Left kidney (tissue), 2 donors: Measurements from ENCODE around the gene GARNL3. TPM values are rescaled to one million over a fixed set of nuclear protein-coding genes. Genes with fewer than 3 reads are reported as not detected.

ENCODE experiments used
- DNase-seq: peaks from one replicate; pipeline ENCODE4 v3.0.0-alpha.2; 2013
- polyA plus RNA-seq: library from polyadenylated mRNA; unstranded; fragments of 120-200 nt; gene quantifications from one replicate; pipeline ENCODE4 v1.2.1, GENCODE V29; 2013; ENCODE audit not compliant: insufficient read length

Gene GARNL3
- polyA plus RNA-seq, 1 donor, result 19.8 TPM

GRCh38 chr9:127347831-127348776 lies 83.5 kb downstream of the GARNL3 start:
- peak; percentile 22 for DNase-seq

DNA sequence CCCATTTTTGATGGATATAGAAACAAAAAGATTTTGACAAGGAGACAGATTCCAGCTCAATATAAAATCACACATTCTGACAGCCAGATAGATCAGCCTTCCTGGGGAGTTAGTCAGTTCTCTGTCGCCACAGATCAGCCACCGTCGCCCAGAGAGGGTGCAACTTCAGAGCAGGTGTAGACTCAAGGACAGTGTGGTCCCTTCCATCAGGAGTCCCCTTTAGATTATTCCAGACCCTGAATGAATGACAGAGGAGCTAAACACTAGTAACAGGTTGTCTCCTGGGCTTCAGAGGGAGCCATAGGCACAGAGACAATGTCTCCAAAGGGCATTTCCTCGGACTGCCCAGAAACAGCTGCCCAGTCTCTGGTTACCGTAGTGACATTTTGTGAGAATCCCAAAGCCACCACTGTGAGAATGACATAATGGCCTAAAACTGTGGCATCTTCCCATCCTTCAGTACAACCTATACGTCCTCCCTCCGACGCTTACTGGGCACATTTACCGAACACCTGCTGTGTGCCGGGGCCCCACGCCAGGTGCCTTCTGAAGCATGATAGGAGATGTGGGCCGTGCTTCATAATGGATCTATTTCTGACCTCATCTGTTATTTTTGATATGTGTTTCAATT lies 85.0 kb downstream of the GARNL3 start:
- DNase-seq, result no peak

DNA sequence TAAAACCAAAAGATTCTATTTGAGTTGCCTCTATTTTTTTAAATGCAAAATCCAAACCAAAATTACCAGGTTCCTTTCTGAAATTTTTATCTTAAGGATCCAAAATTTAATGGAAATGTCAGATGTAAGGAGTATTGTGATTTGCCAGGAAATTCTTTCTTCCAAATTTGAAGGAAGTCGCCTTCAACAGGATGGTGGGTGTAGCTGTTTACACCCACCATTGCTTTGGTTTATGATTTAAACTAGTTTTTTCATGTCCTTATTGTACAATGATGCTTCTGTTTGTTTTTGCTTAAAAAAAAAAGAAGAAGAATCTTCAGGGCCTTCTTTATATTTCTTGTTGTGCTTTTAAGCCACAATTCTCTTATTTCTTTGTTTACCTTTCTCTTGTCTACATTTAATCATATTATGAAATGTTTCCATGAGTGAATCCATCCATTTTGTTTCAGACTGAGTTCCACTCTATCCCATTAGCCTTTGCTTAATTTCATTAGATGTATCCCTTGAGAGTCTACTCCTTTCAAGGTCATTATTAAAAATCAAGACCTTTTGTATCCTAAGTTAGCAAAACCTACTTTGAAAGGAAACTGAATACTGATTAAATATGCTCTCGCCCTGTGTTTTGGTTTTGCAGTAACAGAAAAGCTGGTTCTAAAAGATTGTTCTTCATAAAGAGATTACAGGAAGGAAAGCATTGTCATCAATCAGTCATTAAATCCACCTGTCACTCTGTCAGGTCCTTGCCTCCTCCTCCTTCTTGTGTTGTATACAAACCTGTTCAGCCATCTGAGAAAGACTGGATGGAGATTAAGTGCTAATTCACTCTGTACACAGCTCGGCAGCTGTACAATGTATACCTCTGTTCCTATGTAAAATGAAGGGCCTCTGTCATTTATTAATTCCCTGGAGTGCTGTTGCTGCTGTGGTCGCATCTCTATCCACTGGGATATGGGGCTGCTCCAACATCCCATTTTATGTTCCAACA lies 86.9 kb downstream of the GARNL3 start:
- DNase-seq, result no peak

- DNase-seq, result no peak
Observed at GRCh38 chr9:127353882-127354281, 89.3 kb downstream of the GARNL3 start.

- no peak for DNase-seq
Observed at GRCh38 chr9:127356906-127357305, 92.3 kb downstream of the GARNL3 start.

DNA sequence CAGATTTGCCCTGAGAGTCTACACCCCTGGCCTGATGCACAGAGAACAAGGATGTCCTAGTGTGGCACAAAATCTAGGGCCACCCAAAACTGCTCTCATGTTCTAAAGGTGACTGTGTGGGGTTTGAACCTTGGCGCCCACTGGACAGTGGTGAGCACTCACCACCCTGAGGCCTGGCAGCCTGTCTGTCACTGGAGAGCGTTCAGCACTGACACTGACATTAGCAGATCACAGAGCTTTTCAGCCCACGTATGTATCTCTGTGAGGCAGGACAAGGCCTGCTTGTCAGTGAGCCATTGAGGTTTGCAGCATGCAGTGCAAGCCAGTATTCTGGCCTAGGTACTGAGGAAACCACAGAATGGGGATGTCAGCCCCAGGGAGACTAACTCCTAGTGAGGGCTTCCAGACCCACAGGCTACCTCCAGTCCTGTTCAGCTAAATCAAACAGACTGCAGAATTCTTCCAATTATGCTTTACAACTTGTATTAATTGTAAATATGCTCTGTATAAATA lies 93.5 kb downstream of the GARNL3 start:
- DNase-seq, result no peak

- DNase-seq, result no peak
Observed at GRCh38 chr9:127358770-127359169, 94.2 kb downstream of the GARNL3 start.

- no peak for DNase-seq
Observed at GRCh38 chr9:127360250-127360649, 95.7 kb downstream of the GARNL3 start.

- DNase-seq, result no peak
Observed at GRCh38 chr9:127360829-127361228, 96.3 kb downstream of the GARNL3 start.

- DNase-seq, result no peak
Observed at GRCh38 chr9:127361561-127361960, 97.0 kb downstream of the GARNL3 start.

DNA sequence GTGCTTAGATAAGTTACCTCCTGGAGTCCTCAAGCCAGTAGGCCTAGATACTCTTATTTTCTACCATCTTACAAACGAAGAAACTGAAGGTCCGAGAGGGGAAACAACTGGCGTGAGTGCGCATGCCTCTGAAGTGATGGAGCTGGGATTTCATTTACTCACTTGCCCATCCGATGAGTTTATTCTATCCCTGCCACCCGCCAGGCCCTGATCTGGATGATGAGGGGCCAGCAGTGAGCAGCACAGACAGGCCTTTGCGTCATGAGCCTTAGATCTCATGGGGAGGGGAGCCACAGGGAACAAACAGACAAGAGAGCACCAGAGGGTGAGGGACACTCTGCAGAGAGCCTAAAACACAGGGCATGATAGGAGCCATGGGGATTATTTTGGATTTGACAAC lies 98.3 kb downstream of the GARNL3 start:
- no peak for DNase-seq

DNA sequence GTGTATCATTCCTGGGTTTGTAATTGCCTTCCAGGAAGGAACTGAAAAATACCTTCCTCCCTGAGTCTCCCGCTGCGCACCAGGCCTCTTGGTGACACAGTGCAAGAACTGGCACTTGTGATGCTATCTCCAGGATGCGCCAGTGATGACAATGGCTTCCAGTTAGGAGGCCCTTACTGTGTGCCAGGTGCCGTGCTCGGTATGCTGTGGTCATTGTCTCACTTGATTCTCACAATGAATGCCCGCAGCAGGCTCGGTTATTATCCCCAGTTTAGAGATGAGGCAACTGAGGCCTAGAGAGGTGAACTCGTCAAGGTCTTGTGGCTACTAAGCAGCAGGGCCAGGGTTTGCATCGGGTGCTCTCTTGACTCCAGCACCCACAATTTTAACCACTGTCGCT lies 100.9 kb downstream of the GARNL3 start:
- DNase-seq, result no peak

- DNase-seq, result no peak
Observed at GRCh38 chr9:127366594-127366993, 102.0 kb downstream of the GARNL3 start.

DNA sequence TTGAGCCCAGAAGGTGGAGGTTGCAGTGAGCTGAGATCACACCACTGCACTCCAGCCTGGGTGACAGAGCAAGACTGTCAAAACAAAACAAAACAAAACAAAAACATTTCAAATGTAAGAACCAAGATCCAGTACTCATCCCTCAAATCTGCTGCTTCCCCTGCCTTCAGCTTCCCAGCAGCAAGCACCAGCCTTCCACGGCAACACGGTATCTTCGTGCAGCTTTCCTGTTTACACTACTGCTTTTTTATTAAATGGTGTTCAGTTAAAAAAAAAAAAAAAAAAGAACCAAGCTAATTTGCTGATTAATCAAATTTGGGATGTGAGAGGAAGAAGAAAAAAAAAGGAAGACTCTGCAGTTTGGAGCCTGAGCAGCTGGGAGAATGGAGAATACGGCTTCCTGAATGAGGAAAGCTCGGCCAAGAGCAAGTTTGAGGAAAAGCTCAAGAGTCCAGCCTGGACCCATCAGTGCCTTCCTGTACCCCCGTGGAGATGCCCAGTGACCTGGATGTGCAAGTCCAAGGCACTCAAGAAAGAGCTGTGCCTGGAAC lies 104.4 kb downstream of the GARNL3 start:
- no peak for DNase-seq

DNA sequence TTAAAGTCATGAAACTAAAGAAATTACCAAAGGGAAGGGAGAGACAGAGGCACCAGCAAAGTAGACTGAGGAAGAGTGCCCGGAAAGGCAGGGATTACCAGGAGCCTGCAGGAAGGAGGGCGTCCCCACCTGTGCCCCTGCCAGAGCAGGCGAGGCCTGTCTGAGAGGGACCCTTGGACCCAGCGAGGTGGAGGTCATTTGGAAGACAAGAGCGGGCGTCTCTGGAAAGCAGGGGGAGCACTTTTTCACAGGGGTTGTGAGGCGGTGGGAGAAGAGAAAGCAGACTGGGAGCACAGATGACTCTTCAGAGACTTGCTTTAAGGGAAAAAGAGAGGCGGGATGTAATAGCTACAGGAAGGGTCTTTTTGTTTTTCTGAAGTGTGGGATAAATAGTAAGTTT lies 104.9 kb downstream of the GARNL3 start:
- no peak for DNase-seq

GRCh38 chr9:127370147-127370579 lies 105.6 kb downstream of the GARNL3 start:
- no peak for DNase-seq

- no peak for DNase-seq
Observed at GRCh38 chr9:127370672-127371648, 106.4 kb downstream of the GARNL3 start.

DNA sequence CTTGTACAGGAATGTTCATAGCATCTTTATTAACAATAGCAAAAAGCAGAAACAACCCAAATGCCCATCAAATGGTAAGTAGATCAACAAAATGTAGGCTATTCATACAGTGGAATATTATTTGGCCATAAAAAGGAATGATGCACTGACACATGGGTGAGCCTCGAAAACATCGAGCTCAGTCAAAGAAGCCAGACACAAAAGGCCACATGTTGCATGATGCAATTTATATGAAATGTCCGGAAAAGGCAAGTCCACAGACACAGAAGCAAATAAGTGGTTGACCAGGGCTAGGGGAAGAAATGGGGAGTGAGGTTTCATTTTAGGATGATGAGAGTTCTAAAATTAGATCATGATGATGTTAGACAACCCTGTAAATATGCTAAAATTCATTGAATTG lies 115.9 kb downstream of the GARNL3 start:
- DNase-seq, result no peak

- no peak for DNase-seq
Observed at GRCh38 chr9:127382541-127382940, 118.0 kb downstream of the GARNL3 start.

- no peak for DNase-seq
Observed at GRCh38 chr9:127384016-127384730, 119.6 kb downstream of the GARNL3 start.
